Embryonic facial prominence (tissue), 1 donor: Measurements from ENCODE around the gene TSPAN11.
"Not testable (repeated sequence)": the region's sequence is repeated elsewhere in the genome, so short reads cannot be mapped to it uniquely, and the experiment has no call there.

Experiments used
- DNase-seq: peaks from one replicate; pipeline ENCODE4 v3.0.0-alpha.2; 2016; ENCODE audit errors: extremely low spot score

Gene TSPAN11

DNA sequence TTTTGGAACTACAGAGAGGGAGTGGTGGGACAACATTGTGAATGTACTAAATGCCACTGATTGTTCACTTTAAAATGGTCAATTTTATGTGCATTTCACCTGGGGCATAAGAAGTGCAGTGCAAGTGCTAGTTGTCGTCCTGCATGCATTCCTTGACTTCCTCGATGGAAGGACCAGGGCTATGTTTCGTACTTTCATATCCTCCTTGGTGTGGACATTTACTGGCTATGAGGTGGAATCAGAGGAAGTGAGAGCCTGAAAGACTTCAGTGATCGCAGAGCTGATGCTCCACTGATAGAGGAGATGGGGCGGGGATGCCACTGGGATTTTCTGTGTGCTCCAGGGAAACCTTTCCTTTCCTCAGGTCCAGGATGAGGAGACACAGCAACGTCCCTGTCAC lies 93.0 kb downstream of the TSPAN11 start:
- no peak for DNase-seq

GRCh38 chr12:31019976-31020375 lies 93.4 kb downstream of the TSPAN11 start:
- DNase-seq: no peak

DNA sequence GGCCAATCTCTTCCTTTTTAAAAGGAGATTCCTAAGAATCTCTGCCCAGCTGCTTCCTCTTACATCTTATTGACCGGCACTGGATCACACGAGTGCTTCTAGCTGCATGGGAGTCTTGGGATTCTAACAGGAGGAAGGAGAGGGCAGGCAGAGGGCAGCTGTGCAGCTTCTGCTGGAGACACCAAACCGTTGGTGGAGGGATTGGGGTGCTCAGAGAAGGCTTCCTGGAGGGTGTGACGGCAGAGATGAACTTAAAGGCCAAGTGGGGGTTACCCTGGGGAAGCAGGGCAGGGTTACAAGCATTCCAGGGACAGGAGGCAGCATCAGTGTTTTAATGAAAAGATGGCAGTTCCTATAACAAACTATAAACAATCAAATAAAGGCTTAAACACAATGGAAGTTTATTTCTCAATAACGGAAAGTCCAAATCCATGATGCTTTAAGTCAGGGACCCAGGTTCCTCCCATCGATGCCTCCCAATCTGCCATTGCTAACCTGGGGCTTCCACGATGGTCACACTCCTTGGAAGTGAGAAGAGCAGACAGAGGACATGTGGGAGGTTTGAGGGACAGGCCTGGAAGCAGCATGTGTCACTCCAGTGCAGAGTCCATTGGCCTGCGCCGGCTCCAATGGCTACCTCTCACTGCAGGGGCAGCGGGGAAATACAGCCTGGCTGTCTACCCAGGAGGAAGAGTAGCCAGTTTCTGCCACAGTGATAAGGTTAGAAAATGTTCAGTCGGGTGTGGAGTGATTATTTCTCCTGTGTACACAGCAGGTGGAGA lies 94.0 kb downstream of the TSPAN11 start:
- no peak for DNase-seq

DNA sequence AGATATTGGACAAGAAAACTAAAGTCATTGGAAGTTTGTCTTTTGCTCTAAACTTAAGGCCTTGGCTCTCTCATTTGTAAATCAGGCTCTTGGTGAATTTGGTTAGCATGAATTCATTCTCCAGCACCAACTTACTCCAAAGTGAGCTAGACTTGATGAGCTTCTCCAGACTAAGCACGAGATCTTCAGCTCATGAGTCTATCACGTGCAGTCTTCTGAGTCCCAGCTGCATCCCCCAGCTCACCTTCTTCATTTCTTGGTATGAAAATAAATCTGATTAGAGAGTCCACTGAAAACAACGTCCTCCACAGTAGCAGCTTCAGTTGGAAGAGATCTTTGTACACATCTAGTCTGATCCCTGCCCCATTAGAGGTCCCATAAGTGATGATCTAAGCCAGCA lies 94.6 kb downstream of the TSPAN11 start:
- no peak for DNase-seq

GRCh38 chr12:31021809-31022494 lies 95.4 kb downstream of the TSPAN11 start:
- no peak for DNase-seq

GRCh38 chr12:31023271-31023724 lies 96.8 kb downstream of the TSPAN11 start:
- DNase-seq: no peak

DNA sequence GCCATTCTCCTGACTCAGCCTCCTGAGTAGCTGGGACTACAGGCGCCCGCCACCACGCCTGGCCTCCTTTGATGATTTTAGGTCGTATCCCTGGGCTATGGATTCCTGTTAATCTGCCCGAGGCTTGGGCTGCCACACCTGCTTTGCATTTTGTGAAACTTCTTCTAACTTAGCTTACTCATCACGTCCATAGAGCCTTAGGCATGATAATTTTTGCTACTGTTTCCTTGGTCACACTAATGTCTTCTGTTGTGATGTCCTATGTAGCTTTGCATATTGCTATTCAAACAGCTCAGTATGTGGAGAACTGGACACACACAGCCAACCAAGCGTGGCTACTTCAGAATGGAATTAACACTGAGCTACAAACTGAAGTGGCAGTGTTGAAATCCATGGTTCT lies 99.7 kb downstream of the TSPAN11 start:
- DNase-seq: no peak

GRCh38 chr12:31027006-31027405 lies 100.5 kb downstream of the TSPAN11 start:
- DNase-seq: not testable (repeated sequence)

DNA sequence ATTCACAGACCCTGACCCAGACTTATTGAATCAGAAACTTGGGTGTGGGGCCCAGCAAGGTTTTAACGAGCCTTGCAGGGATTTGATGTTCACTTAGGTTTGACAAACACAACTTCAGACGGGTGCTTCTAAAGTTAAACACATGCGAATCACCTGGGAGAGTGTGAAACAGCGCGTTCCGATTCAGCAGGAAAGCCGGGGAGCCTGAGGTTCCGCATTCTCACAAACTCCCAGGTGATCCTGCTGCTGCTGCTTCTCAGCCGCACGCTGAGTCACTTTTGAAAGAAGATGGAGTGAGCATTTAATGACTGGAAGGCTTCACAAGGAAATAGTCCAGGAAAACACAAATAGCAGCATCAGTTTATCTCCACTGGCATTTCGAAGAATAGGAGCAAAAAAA lies 102.9 kb downstream of the TSPAN11 start:
- DNase-seq: no peak

DNA sequence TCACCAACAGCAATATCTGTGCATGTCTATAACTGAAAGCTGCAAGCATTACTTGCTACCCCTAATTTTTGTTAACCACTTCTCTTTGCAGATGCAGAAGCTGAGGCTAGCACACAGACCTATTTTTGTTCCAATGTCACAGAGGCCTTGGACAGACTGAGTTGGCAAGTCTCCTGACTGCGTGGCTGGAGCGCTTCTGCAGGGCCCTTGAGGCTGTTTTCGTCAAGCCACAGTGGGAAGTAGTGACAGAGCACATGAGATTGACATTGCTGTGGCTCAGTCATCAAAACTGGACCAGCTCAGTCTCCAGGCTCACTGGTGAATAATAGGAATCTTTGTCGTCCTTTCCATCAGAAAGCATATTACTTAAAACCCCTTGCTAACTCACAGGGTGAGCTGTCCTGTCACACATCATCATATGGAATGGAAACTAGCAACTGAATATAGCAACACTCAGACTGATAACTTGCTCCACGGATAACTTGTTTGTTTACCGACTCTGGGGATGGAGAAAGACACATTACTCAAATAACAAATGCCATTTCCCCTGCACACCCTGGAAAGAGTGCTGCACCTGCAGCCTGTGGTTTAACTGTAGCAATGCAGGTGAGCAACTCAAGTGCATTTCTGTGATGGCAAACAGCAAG lies 103.5 kb downstream of the TSPAN11 start:
- DNase-seq: no peak

GRCh38 chr12:31031951-31032335 lies 105.4 kb downstream of the TSPAN11 start:
- no peak for DNase-seq

GRCh38 chr12:31033146-31033545 lies 106.6 kb downstream of the TSPAN11 start:
- DNase-seq: no peak

GRCh38 chr12:31033681-31034080 lies 107.1 kb downstream of the TSPAN11 start:
- no peak for DNase-seq

DNA sequence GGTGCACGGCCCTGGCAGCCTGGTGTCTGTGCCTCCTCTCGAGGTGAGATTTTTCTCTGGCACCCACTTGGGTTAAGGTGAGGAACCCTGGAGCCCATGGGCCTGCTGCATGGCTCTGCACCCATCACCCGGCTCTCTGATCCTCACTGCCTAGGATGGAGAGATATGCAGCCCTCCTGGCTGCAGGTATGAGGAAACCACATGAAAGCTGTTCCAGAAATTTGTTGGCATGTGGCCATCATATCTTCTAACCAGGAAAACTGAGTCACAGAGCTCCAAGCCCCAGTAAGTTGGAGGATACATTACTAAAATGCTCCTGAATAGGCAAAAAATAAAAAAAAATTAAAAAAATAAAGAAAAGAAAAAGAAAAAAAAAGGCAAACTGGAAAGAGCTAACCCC lies 107.8 kb downstream of the TSPAN11 start:
- no peak for DNase-seq

DNA sequence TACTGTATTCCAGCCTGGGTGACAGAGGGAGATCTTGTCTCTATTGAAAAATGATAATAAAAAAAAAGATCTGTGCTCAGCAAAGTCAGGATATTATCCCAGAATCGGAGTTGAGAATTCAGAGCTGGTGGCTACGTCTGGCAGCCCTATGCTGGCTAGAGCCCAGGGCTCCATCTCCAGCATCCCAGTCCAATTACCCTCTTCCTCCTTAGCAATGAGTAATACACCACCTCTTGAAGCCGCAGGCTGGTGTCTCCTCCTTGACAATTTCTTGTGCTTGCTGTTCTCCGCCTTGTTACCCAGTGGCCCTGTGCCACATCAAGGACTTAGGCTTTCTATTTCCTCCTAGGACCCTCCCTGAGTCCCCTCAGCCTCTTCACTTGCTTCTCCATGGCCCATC lies 108.7 kb downstream of the TSPAN11 start:
- no peak for DNase-seq

GRCh38 chr12:31035967-31036665 lies 109.6 kb downstream of the TSPAN11 start:
- DNase-seq: no peak

DNA sequence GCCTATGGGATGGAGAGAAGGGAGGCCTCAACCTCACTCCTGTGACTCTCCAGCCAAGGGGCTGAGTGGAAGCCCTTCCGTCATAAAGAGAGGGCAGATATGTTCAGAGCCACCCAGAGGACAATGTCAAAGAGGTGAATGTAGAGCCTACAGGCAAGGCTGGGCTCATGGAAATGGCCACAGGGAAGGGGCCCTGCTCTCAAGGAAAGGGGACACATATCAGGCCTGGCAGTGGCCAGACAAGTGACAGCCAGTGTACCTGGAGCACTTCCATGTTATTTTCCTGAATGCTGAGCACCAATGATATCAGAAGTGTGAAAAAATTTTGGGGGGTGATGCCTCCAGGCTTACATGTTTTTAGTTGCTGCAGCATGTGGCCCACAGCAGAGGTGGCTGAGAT lies 110.5 kb downstream of the TSPAN11 start:
- DNase-seq: no peak

GRCh38 chr12:31037931-31038330 lies 111.4 kb downstream of the TSPAN11 start:
- no peak for DNase-seq

- no peak for DNase-seq
Observed at GRCh38 chr12:31041033-31041564, 114.6 kb downstream of the TSPAN11 start.
